ENCODE data around the gene NKX6-2.
"Not testable (repeated sequence)": the region's sequence is repeated elsewhere in the genome, so short reads cannot be mapped to it uniquely, and the experiment has no call there.

NKX6-2 gene

GRCh38 chr10:132793871-132794849, 8.2 kb upstream of the NKX6-2 start:
- no peak for DNase-seq

- DNase-seq, result no peak
Observed at GRCh38 chr10:132793213-132793612, 7.3 kb upstream of the NKX6-2 start.

GRCh38 chr10:132792796-132793195, 6.8 kb upstream of the NKX6-2 start:
- DNase-seq, result no peak

- not testable (repeated sequence) for DNase-seq
Observed at GRCh38 chr10:132792099-132792498, 6.2 kb upstream of the NKX6-2 start.

GRCh38 chr10:132790934-132791829, 5.2 kb upstream of the NKX6-2 start:
- no peak for DNase-seq

GRCh38 chr10:132790470-132790869, 4.5 kb upstream of the NKX6-2 start:
- DNase-seq, result no peak

GRCh38 chr10:132789659-132790148, 3.8 kb upstream of the NKX6-2 start:
- no peak for DNase-seq

- no peak for DNase-seq
Observed at GRCh38 chr10:132788831-132789219, 2.9 kb upstream of the NKX6-2 start.

GRCh38 chr10:132788180-132788830, 2.4 kb upstream of the NKX6-2 start:
- no peak for DNase-seq

- DNase-seq, result no peak
Observed at GRCh38 chr10:132787495-132788179, 1.7 kb upstream of the NKX6-2 start.

GRCh38 chr10:132786884-132787494, 1.0 kb upstream of the NKX6-2 start:
- DNase-seq, result no peak

- DNase-seq, result no peak
Observed at GRCh38 chr10:132786476-132786883, 533 bp upstream of the NKX6-2 start.

GRCh38 chr10:132784866-132785722, 853 bp downstream of the NKX6-2 start:
- DNase-seq, result no peak

- DNase-seq, result no peak
Observed at GRCh38 chr10:132783940-132784865, 1.7 kb downstream of the NKX6-2 start.

- DNase-seq, result no peak
Observed at GRCh38 chr10:132783165-132783939, 2.6 kb downstream of the NKX6-2 start.

GRCh38 chr10:132781556-132781955, 4.4 kb downstream of the NKX6-2 start:
- DNase-seq, result no peak

- no peak for DNase-seq
Observed at GRCh38 chr10:132780356-132780755, 5.6 kb downstream of the NKX6-2 start.

GRCh38 chr10:132779549-132780294, 6.2 kb downstream of the NKX6-2 start:
- no peak for DNase-seq

Data from activated CD8-positive, alpha-beta memory T cell treated with anti-CD3 and anti-CD28 coated beads, Interleukin-2, amount 50 U/mL, for 4 hours (primary cell).